Hematopoietic multipotent progenitor cell treated with erythropoietin and hydrocortisone succinate and interleukin-3 and kit ligand, for 15 days (in vitro differentiated cells): ENCODE results near the gene NFATC4.
"Not testable (repeated sequence)": the region's sequence is repeated elsewhere in the genome, so short reads cannot be mapped to it uniquely, and the experiment has no call there.

ENCODE experiments used
- DNase-seq: peaks from one replicate; pipeline ENCODE4 v3.0.0-alpha.2; 2015; ENCODE audit warnings: low spot score

The NFATC4 gene

GRCh38 chr14:24339284-24340151, 28.5 kb upstream of the NFATC4 start, which contains the start of gene RIPK3:
Gene RIPK3, minus strand, starts transcription at chr14:24339991. Its CDS starts 165 bp downstream, at chr14:24339826.
- no peak for DNase-seq

DNA sequence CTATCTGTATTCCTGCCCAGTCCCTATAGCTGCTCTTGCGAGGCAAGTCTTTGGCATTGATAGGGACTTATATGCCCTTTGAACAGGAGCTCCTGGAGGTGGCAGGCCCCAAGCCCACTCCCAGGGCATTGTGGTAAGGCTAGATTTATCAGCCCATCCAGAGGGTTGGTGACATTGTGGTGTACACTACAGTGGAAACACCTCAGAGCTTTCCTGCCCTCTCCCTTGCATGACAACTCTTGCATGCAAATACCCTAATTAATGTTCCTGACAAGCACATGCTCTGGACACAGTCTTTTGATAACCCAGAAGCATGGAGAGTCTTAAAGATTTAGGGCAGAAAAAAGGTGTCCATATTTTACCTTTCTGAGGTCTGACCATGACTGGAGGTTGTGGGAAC, 27.4 kb upstream of the NFATC4 start:
- DNase-seq, result no peak

DNA sequence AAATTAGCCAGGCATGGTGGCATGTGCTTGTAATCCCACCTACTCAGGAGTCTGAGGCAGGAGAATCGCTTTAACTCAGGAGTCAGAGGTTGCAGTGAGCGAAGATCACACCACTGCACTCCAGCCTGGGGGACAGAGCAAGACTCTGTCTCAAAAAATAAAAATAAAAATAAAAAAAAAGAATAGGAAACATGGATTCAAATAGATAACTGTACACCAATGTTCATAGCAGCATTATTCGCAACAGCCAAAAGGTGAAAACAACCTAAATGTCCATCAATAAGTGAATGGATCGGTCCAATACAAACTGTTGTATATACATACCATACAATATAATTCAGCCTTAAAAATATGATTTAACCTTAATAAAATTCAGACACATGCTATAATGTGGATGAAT, 25.1 kb upstream of the NFATC4 start:
- no peak for DNase-seq

GRCh38 chr14:24343795-24344660, 24.0 kb upstream of the NFATC4 start:
- no peak for DNase-seq

GRCh38 chr14:24347134-24347533, 20.9 kb upstream of the NFATC4 start:
- no peak for DNase-seq

DNA sequence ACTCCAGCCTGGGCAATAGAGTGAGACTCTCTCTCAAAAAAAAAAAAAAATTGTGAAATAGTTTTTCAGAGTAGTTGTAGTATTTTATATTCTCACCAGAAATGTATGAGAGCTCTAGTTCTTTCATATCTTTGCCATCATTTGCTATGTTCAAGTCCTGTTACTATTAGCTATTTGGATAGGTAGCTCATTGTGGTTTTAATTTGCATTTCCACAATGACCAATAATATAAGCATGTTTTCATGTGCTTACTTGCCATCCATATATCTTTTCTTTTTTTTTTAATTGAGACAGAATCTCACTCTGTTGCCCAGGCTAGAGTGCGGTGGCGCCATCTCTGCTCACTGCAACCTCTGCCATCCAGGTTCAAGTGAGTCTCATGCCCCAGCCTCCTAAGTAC, 19.8 kb upstream of the NFATC4 start:
- DNase-seq, result no peak

- DNase-seq, result no peak
These were observed 18.2 kb upstream of the NFATC4 start for GRCh38 chr14:24349742-24350141.

DNA sequence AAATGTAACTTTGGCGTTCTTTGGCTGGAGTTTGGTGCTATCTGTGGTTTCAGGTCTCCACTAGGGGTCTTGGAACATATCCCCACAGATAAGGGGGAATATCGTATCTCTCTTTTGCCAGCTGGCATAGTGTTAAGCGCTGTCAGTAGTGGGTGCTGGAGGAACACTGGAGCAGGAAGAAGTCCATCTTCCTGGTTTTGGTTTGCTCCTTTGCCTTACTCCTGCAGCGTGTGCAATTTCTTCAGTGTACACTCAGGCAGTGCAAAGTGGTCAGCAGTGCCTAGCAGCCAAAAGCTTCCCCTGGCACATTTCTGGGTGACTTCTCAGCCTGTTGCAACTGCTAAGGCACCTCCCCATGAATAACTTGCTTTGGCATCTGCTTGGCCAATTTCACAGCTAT, 16.5 kb upstream of the NFATC4 start:
- no peak for DNase-seq

GRCh38 chr14:24353559-24354481, 14.2 kb upstream of the NFATC4 start:
- no peak for DNase-seq

GRCh38 chr14:24354482-24354825, 13.5 kb upstream of the NFATC4 start:
- not testable (repeated sequence) for DNase-seq

DNA sequence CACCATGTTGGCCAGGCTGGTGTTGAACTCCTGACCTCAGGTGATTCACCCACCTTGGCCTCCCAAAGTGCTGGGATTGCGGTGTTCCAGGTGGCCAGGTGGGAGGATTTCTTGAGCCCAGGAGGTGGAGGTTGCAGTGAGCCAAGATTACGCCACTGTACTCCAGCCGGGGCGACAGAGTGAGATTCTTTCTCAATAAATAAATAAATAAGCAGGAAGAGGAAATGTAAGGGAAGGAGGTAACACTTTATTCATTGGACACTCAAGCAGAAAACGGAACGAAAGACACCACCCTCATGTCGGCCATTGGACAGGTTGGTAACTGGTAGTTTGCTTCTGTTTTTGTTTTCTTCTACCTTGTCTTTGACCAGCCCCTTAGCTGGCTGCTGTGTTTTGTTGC, 13.0 kb upstream of the NFATC4 start:
- no peak for DNase-seq

- no peak for DNase-seq
These were observed 11.8 kb upstream of the NFATC4 start for GRCh38 chr14:24356208-24356607.

DNA sequence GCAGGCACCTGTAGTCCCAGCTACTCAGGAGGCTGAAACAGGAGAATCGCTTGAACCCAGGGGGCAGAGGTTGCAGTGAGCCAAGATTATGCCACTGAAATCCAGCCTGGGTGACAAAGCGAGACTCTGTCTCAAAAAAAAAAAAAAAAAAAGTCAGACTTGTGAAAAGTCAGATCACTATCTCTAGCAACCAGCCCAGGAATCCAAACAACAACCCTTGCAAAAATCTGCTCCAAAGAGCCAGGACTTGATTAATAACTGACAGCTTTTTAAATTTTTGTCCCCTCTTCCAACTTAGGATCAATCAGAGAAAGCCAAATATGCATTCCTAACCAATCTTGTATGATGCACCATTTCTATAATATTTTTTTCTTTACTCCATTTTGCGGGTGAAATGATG, 7.7 kb upstream of the NFATC4 start:
- no peak for DNase-seq

DNA sequence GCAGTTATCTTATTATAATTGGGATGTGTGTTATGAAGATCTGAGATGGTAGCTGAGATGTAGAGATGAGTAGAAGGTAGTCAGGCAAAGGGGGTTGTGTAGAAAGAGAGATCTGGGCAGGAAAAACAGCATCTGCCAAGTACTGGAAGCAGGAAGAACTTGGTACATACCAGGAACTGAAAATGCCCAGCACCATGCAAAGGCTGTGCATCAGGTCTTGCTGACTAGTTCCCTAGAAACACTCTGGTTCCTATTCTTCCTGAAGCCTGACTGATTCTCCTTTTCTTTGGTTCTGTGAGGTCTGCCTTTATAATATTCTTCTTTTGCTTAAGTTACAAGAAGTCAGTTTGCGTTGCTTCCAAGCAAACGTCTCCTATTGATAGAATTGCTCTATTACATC, 6.7 kb upstream of the NFATC4 start:
- DNase-seq, result no peak

GRCh38 chr14:24362241-24362960, 5.6 kb upstream of the NFATC4 start:
- no peak for DNase-seq

DNA sequence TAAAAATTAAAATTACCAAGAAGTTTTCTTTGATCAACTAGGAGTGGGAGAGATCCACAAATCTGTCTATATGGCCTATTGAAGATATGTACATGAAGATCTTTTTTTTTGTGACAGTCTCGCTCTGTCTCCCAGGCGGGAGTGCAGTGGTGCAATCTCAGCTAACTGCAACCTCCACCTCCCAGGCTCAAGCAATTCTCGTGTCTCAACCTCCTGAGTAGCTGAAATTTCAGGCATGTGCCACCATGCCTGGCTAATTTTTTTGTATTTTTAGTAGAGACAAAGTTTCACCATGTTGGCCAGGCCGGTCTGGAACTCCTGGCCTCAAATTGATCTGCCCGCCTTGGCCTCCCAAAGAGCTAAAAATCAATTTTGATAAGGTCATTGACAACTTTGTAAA, 4.6 kb upstream of the NFATC4 start:
- DNase-seq, result no peak

DNA sequence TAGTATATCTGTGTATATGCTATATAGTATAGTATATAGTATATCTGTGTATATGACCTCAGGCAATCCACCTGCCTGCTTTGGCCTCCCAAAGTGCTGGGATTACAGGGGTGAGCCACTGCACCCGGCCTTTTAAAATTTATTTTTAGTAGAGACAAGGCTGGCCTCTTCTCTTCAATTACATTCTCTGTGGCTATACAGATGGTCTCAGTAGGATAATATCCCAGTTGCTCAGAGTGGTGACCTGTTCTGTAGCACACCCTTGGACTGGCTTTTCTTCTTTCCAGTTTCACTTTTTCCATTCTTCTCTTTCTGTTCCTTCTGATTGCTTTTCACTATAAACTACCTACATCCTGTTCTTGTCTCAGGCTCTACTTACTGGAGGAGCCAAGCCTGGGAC, 3.1 kb upstream of the NFATC4 start:
- no peak for DNase-seq

GRCh38 chr14:24365600-24366412, 2.2 kb upstream of the NFATC4 start:
- peak; percentile 74 for DNase-seq

DNA sequence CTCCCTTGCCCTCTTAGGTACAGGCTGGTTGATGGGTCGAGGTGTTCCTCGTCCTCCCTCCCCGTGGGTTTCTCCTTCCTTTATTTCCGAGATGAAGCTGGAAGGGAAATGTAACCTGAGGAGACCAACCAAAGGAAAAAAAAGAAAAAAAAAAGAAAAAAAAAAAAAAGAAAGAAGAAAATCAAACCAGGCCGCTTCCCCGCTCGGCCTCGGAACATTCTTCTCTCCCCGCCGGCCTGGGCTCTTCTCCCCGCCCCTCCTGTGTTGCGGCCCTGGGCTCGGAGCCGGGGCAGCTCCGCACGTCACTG, 1.6 kb upstream of the NFATC4 start:
- no peak for DNase-seq

DNA sequence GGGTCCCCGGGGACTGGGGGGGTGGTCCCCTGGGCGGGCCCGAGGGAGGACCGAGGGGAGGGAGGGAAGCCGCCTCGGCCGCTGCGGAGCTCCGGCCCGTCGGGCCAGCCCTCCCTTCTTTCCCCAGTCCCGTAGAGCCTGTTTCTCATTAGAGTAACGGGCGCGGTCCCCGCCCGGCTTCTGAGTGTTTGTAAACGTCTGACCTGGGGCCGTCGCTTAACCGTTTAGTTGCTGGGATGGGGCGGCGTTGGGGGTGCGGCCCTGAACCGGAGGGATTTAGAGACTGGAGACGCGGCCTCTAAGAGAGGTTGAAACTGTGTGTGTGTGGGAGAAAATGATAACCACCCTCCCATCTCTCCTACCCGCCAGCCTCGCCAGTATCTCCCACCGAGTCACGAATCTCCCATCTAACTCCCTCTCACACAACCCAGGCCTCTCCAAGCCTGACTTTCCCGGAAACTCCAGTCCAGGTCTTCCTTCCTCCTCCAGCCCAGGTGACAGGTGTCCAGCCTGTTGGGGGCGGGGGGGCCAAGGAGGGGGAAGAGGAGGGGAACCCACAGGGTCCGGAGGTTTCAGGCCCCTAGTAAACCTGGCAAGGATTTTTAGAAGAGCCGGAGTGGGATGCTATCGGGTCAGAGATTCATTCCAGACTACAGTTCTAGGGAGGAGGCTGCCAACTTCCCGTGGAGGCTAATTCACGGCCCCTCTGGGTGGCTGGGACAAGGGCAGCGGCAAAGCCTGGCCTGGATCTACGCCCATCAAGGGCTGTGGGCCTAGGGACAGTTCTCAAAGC, 1.1 kb upstream of the NFATC4 start:
- DNase-seq, result peak; percentile 16
